Vagina (tissue), 2 donors: ENCODE results near the gene RBM5. TPM values are rescaled to one million over a fixed set of nuclear protein-coding genes. Genes with fewer than 3 reads are reported as not detected.

ENCODE experiments used
- DNase-seq, 2 donors: peaks; one replicate each; pipeline ENCODE4 v3.0.0-alpha.2; 2017; ENCODE audit errors: extremely low spot score in 2 of 2
- H3K27ac ChIP-seq: fragments of 200-600 bp; sonication (generic); one replicate; pipeline ENCODE4 v1.5.1; 2019
- H3K27me3 ChIP-seq: fragments of 200-600 bp; sonication (generic); one replicate; pipeline ENCODE4 v1.5.1; 2019
- H3K36me3 ChIP-seq, 2 donors: fragments of 200-600 bp; sonication (generic); one replicate each; pipeline ENCODE4 v1.5.1; 2017 to 2019
- H3K4me1 ChIP-seq: fragments of 200-600 bp; sonication (generic); one replicate; pipeline ENCODE4 v1.5.1; 2019
- H3K4me3 ChIP-seq, 2 donors: fragments of 200-600 bp; sonication (generic); 1 replicate in 1 of 2; 2 replicates in 1 of 2; pipeline ENCODE4 v1.5.1; 2016 to 2019
- H3K9me3 ChIP-seq: fragments of 200-600 bp; sonication (generic); one replicate; pipeline ENCODE4 v1.5.1; 2019
- CTCF ChIP-seq, 3 experiments: fragments of 450-650 bp in 2 of 3; fragments of 200-600 bp in 1 of 3; sonication (generic) in 1 of 3; IDR thresholded peaks; one replicate each; pipeline ENCODE4 v1.5.1; 2017 to 2019; ENCODE audit warnings: antibody characterized with exemption in 3 of 3, mild to moderate bottlenecking in 2 of 3, moderate library complexity in 2 of 3
- POLR2A ChIP-seq, 2 donors: fragments of 450-650 bp; IDR thresholded peaks; one replicate each; pipeline ENCODE4 v1.6.1; 2017; ENCODE audit warnings: antibody characterized with exemption in 2 of 2, mild to moderate bottlenecking in 2 of 2, moderate library complexity in 2 of 2
- POLR2AphosphoS5 ChIP-seq, 2 donors: sonication (generic); formaldehyde crosslinking; IDR thresholded peaks; one replicate each; pipeline ENCODE4 v1.9.0; 2017; ENCODE audit warnings: antibody characterized with exemption in 2 of 2, mild to moderate bottlenecking in 2 of 2, low read depth in 1 of 2; ENCODE audit not compliant: insufficient read depth in 1 of 2
- intact Hi-C: fragments of 100-400 bp; cut with DNase I; formaldehyde crosslinking; loops from one replicate; pipeline ENCODE4 v1.15.1; 2023
- total RNA-seq: library from RNA; depleted of rRNA; stranded (reverse); fragments of >200 nt; gene quantifications from one replicate; pipeline ENCODE4 v1.2.3, GENCODE V29; 2016

Gene RBM5
- total RNA-seq, 1 donor from 2014 or later: 271 TPM

- no peak overlapping the region for H3K4me3 ChIP-seq
- no peak for DNase-seq
- H3K27ac ChIP-seq: no peak overlapping the region
- H3K4me1 ChIP-seq: peaks cover 28% of the 10 kb centered on the region
- intact Hi-C loops: no loop called here
- H3K27me3 ChIP-seq: no peaks in the 10 kb centered on the region
- TF ChIP-seq CTCF (IDR thresholded peaks at IDR 0.05) (no peak), POLR2A (IDR thresholded peaks at IDR 0.05) (no peak), POLR2AphosphoS5 (IDR thresholded peaks at IDR 0.05; ENCODE audit: insufficient read depth in 1 of 2, low read depth in 1 of 2) (no peak)
- no peaks in the 10 kb centered on the region for H3K9me3 ChIP-seq
- no peaks in the 10 kb centered on the region for H3K36me3 ChIP-seq
These were observed 48.8 kb downstream of the RBM5 start for GRCh38 chr3:50137531-50137930.

DNA sequence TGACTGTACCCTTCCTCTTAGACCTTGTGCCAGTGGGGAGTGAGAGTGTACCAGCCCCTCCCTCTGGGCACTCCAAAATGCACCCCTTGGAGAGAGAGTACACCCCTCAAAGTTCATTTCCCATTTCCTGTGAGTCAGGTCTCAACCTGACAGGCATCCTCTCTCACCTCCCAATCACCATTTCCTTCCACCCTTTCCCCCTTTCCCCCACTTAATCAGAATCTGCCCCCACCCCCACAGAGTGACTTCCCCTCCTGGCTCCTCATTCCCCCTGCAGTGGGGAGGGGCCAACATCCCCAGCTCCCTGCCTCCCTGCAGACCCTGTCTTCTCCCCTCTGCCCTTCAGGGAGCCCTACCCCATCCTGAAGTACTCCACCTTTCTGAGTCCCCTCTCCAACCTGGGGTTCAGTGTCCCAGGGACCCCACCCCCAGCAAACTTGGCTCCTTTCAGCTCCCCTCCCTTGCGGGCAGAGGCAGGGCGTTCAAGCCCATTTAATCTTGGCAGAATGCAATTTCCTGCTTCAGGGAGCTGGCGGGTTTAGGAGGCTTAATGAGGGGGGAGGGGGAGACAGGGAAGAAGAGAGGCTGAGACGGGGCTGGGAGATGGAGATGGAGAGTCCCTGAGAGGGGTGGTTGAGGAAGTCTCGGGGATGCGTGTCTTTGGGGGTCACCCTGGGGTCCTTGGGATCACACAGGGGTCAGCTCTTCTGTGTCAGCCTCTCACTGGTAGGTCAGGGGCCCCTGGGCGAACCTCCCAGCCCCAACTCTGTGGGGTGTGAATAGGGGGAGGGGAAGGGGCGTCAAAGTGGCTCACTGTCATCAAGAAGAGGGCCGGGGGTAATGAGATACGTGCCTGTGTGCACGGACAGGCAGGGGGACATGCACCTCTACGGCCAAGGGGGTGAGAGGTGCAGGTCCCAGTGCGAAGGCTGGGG, 49.8 kb downstream of the RBM5 start:
- H3K27ac ChIP-seq: no peak overlapping the region
- H3K36me3 ChIP-seq: no peaks in the 10 kb centered on the region
- no peaks in the 10 kb centered on the region for H3K9me3 ChIP-seq
- peaks cover 28% of the 10 kb centered on the region for H3K4me1 ChIP-seq
- no peak for TF ChIP-seq CTCF (IDR thresholded peaks at IDR 0.05)
- TF ChIP-seq POLR2AphosphoS5 (IDR thresholded peaks at IDR 0.05; ENCODE audit: insufficient read depth in 1 of 2, low read depth in 1 of 2): no peak
- TF ChIP-seq POLR2A (IDR thresholded peaks at IDR 0.05): no peak
- no peak for DNase-seq
- no peak overlapping the region for H3K4me3 ChIP-seq
- H3K27me3 ChIP-seq: no peaks in the 10 kb centered on the region
- intact Hi-C loops: no loop called here

DNA sequence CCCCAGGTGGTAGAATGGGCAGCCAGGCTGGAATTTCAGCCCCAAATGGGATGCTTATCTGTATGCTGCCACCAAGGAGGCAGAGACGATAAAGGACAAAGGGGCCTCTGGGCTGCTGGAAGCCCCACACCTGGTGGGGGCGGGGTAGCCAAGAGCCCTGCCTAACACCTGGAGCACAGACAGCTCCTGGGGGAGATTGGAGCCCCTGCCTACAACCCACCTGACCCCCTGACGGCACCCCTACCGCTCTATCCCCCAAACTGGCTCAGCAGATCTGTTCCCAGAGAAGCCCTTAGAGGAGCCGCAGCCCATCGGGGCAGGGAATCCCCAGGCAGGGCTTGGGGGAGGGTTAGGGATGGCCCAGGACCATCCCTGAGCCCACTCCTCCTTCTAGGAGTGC, 50.6 kb downstream of the RBM5 start:
- H3K4me1 ChIP-seq: peaks cover 28% of the 10 kb centered on the region
- no peak for DNase-seq
- no peak overlapping the region for H3K27ac ChIP-seq
- H3K9me3 ChIP-seq: no peaks in the 10 kb centered on the region
- H3K27me3 ChIP-seq: no peaks in the 10 kb centered on the region
- intact Hi-C loops: no loop called here
- H3K36me3 ChIP-seq: no peaks in the 10 kb centered on the region
- TF ChIP-seq POLR2A (IDR thresholded peaks at IDR 0.05): no peak
- TF ChIP-seq POLR2AphosphoS5 (IDR thresholded peaks at IDR 0.05; ENCODE audit: insufficient read depth in 1 of 2, low read depth in 1 of 2): no peak
- TF ChIP-seq CTCF (IDR thresholded peaks at IDR 0.05): no peak
- H3K4me3 ChIP-seq: no peak overlapping the region

- Histone ChIP-seq H3K36me3 (no peaks in the 10 kb centered on the region), H3K4me1 (peaks cover 28% of the 10 kb centered on the region), H3K27me3 (no peaks in the 10 kb centered on the region), H3K27ac (no peak overlapping the region), H3K4me3 (no peak overlapping the region), H3K9me3 (no peaks in the 10 kb centered on the region)
- intact Hi-C loops: no loop called here
- TF ChIP-seq CTCF (IDR thresholded peaks at IDR 0.05) (no peak), POLR2AphosphoS5 (IDR thresholded peaks at IDR 0.05; ENCODE audit: insufficient read depth in 1 of 2, low read depth in 1 of 2) (no peak), POLR2A (IDR thresholded peaks at IDR 0.05) (no peak)
- DNase-seq: no peak
These were observed 51.2 kb downstream of the RBM5 start for GRCh38 chr3:50139718-50140423.
